Neutrophil (primary cell): Measurements from ENCODE around the gene DVL3.

ENCODE experiments used
- H3K27ac ChIP-seq: fragments of 200-600 bp; sonication (generic); 2 replicates; pipeline ENCODE4 v1.5.1; 2016; ENCODE audit warnings: mild to moderate bottlenecking, moderate library complexity
- H3K27me3 ChIP-seq: fragments of 200-600 bp; sonication (generic); 2 replicates; pipeline ENCODE4 v1.6.0; 2016; ENCODE audit warnings: mild to moderate bottlenecking
- H3K36me3 ChIP-seq: fragments of 200-600 bp; sonication (generic); 2 replicates; pipeline ENCODE4 v1.5.1; 2017
- H3K4me1 ChIP-seq, 2 experiments: fragments of 200-600 bp in 1 of 2; sonication (generic) in 1 of 2; 1 replicate in 1 of 2; 2 replicates in 1 of 2; pipeline versions ENCODE4 v1.5.1 to v1.6.1; 2013 to 2016; ENCODE audit warnings: low read depth in 1 of 2, low read length in 1 of 2, mild to moderate bottlenecking in 1 of 2, moderate library complexity in 1 of 2; ENCODE audit not compliant: control insufficient read depth in 1 of 2, insufficient read depth in 1 of 2
- H3K4me3 ChIP-seq, 2 experiments: fragments of 200-600 bp in 1 of 2; sonication (generic) in 1 of 2; 1 replicate in 1 of 2; 2 replicates in 1 of 2; pipeline ENCODE4 v1.5.1; 2013 to 2016; ENCODE audit warnings: low read depth in 1 of 2, low read length in 1 of 2, mild to moderate bottlenecking in 1 of 2, moderate library complexity in 1 of 2
- H3K9me3 ChIP-seq: fragments of 200-600 bp; sonication (generic); 2 replicates; pipeline ENCODE4 v1.5.1; 2016
- CTCF ChIP-seq: fragments of 200-600 bp; sonication (generic); IDR thresholded peaks from 2 replicates; pipeline ENCODE4 v1.5.1; 2016; ENCODE audit warnings: antibody characterized with exemption

The DVL3 gene

GRCh38 chr3:184193991-184194539, 38.9 kb downstream of the DVL3 start:
- no peak overlapping the region for H3K4me3 ChIP-seq
- H3K27ac ChIP-seq, result no peak overlapping the region
- no peaks in the 10 kb centered on the region for H3K27me3 ChIP-seq
- no peak for TF ChIP-seq CTCF
- peaks cover 76% of the 10 kb centered on the region for H3K36me3 ChIP-seq
- H3K4me1 ChIP-seq, result no peaks in the 10 kb centered on the region
- no peaks in the 10 kb centered on the region for H3K9me3 ChIP-seq

GRCh38 chr3:184196536-184196935, 41.4 kb downstream of the DVL3 start:
- H3K9me3 ChIP-seq, result no peaks in the 10 kb centered on the region
- H3K27ac ChIP-seq, result no peak overlapping the region
- H3K4me3 ChIP-seq, result no peak overlapping the region
- no peak for TF ChIP-seq CTCF
- no peaks in the 10 kb centered on the region for H3K27me3 ChIP-seq
- H3K4me1 ChIP-seq, result no peaks in the 10 kb centered on the region
- peaks cover 52% of the 10 kb centered on the region for H3K36me3 ChIP-seq

- no peak overlapping the region for H3K27ac ChIP-seq
- peaks cover 32% of the 10 kb centered on the region for H3K36me3 ChIP-seq
- no peaks in the 10 kb centered on the region for H3K4me1 ChIP-seq
- no peak for TF ChIP-seq CTCF
- H3K4me3 ChIP-seq, result no peak overlapping the region
- H3K27me3 ChIP-seq, result peaks cover 2% of the 10 kb centered on the region
- no peaks in the 10 kb centered on the region for H3K9me3 ChIP-seq
Observed at GRCh38 chr3:184198509-184198908, 43.3 kb downstream of the DVL3 start.

GRCh38 chr3:184200825-184201224, 45.6 kb downstream of the DVL3 start:
- Histone ChIP-seq H3K4me1 (no peaks in the 10 kb centered on the region), H3K4me3 (no peak overlapping the region), H3K27ac (no peak overlapping the region), H3K9me3 (no peaks in the 10 kb centered on the region), H3K36me3 (peaks cover 9% of the 10 kb centered on the region), H3K27me3 (peaks cover 17% of the 10 kb centered on the region)
- TF ChIP-seq CTCF, result no peak

- TF ChIP-seq CTCF, result no peak
- peaks cover 37% of the 10 kb centered on the region for H3K27me3 ChIP-seq
- no peaks in the 10 kb centered on the region for H3K36me3 ChIP-seq
- no peaks in the 10 kb centered on the region for H3K9me3 ChIP-seq
- no peak overlapping the region for H3K27ac ChIP-seq
- H3K4me1 ChIP-seq, result no peaks in the 10 kb centered on the region
- no peak overlapping the region for H3K4me3 ChIP-seq
Observed at GRCh38 chr3:184203526-184203925, 48.3 kb downstream of the DVL3 start.
